NCI-H82 (cell line): ENCODE measurements around the gene GSTM3.
"Not testable (repeated sequence)": the region's sequence is repeated elsewhere in the genome, so short reads cannot be mapped to it uniquely, and the experiment has no call there.

Experiments
- DNase-seq: peaks from one replicate; lab custom pipeline; 2025; lab: John Stamatoyannopoulos, UW

The GSTM3 gene

GRCh38 chr1:109775398-109775797 lies 34.6 kb upstream of the GSTM3 start:
- no peak for DNase-seq

GRCh38 chr1:109773900-109774485 lies 33.2 kb upstream of the GSTM3 start:
- no peak for DNase-seq

GRCh38 chr1:109773203-109773899 lies 32.5 kb upstream of the GSTM3 start:
- peak; percentile 94 for DNase-seq

- no peak for DNase-seq
Observed at GRCh38 chr1:109772658-109773202, 31.9 kb upstream of the GSTM3 start.

- DNase-seq: no peak
Observed at GRCh38 chr1:109771712-109772657, 31.1 kb upstream of the GSTM3 start.

- DNase-seq: no peak
Observed at GRCh38 chr1:109770331-109771095, 29.7 kb upstream of the GSTM3 start.

GRCh38 chr1:109769330-109770078 lies 28.7 kb upstream of the GSTM3 start:
- no peak for DNase-seq

GRCh38 chr1:109768820-109769219 lies 28.0 kb upstream of the GSTM3 start:
- DNase-seq: peak; percentile 24

GRCh38 chr1:109768335-109768650 lies 27.5 kb upstream of the GSTM3 start:
- no peak for DNase-seq

GRCh38 chr1:109767637-109768334 lies 26.9 kb upstream of the GSTM3 start:
- no peak for DNase-seq

- DNase-seq: not testable (repeated sequence)
Observed at GRCh38 chr1:109766991-109767636, 26.3 kb upstream of the GSTM3 start.

GRCh38 chr1:109765896-109766615 lies 25.2 kb upstream of the GSTM3 start:
- no peak for DNase-seq

- no peak for DNase-seq
Observed at GRCh38 chr1:109765483-109765815, 24.6 kb upstream of the GSTM3 start.

- no peak for DNase-seq
Observed at GRCh38 chr1:109764561-109765482, 24.0 kb upstream of the GSTM3 start.

GRCh38 chr1:109763646-109764415 lies 23.0 kb upstream of the GSTM3 start, which contains the start of gene EPS8L3:
Gene EPS8L3, minus strand, starts transcription at chr1:109763923. Its CDS starts 2,174 bp downstream, at chr1:109761749.
- DNase-seq: no peak

- no peak for DNase-seq
Observed at GRCh38 chr1:109762821-109763645, 22.2 kb upstream of the GSTM3 start.
